ENCODE data around the gene LPIN3. TPM values are rescaled to one million over a fixed set of nuclear protein-coding genes. Genes with fewer than 3 reads are reported as not detected.
A peak's percentile ranks its signal among the peaks of the same experiment; 100 is the strongest.

LPIN3 gene
- polyA plus RNA-seq, 6 donors from 2014 or later, result not detected

GRCh38 chr20:41405436-41405835 is 64.8 kb downstream of the LPIN3 start:
- Mint-ChIP-seq H3K27ac (peak overlapping the region in 1 of 6 donors; percentile 54), H3K27me3 (no peaks in the 10 kb centered on the region), H3K36me3 (peaks cover 19 to 20% of the 10 kb centered on the region in 2 donors), H3K4me1 (peaks cover 0 to 9% (median 6%) of the 10 kb centered on the region in 3 donors), H3K4me3 (no peak overlapping the region), H3K9me3 (no peaks in the 10 kb centered on the region)
- ATAC-seq (ENCODE audit: low read depth in 2 of 2) (no peak), DNase-seq (no peak)

- ATAC-seq (ENCODE audit: low read depth in 2 of 2) (no peak), DNase-seq (no peak)
- Mint-ChIP-seq H3K36me3 (peaks cover 19 to 21% of the 10 kb centered on the region in 2 donors), H3K27ac (peak overlapping the region in 2 of 6 donors; percentile 15 to 82), H3K27me3 (no peaks in the 10 kb centered on the region), H3K4me1 (peaks cover 0 to 9% (median 6%) of the 10 kb centered on the region in 3 donors), H3K4me3 (no peak overlapping the region), H3K9me3 (no peaks in the 10 kb centered on the region)
These were observed 65.7 kb downstream of the LPIN3 start for GRCh38 chr20:41406353-41406752.

- no peak overlapping the region for H3K4me3 Mint-ChIP-seq
- no peaks in the 10 kb centered on the region for H3K27me3 Mint-ChIP-seq
- H3K9me3 Mint-ChIP-seq, result no peaks in the 10 kb centered on the region
- ATAC-seq (ENCODE audit: low read depth in 2 of 2), result no peak
- H3K27ac Mint-ChIP-seq, result peak overlapping the region in 1 of 6 donors; percentile 82
- H3K36me3 Mint-ChIP-seq, result peaks cover 19 to 26% of the 10 kb centered on the region in 2 donors
- H3K4me1 Mint-ChIP-seq, result peaks cover 0 to 9% (median 6%) of the 10 kb centered on the region in 3 donors
- DNase-seq, result no peak
These were observed 66.3 kb downstream of the LPIN3 start for GRCh38 chr20:41406896-41407444.

GRCh38 chr20:41407607-41408006 is 67.0 kb downstream of the LPIN3 start:
- no peaks in the 10 kb centered on the region for H3K27me3 Mint-ChIP-seq
- H3K4me3 Mint-ChIP-seq, result no peak overlapping the region
- peak overlapping the region in 1 of 6 donors; percentile 22 for H3K27ac Mint-ChIP-seq
- peaks cover 0 to 9% (median 6%) of the 10 kb centered on the region in 3 donors for H3K4me1 Mint-ChIP-seq
- ATAC-seq (ENCODE audit: low read depth in 2 of 2), result no peak
- no peaks in the 10 kb centered on the region for H3K9me3 Mint-ChIP-seq
- peaks cover 25 to 32% of the 10 kb centered on the region in 2 donors for H3K36me3 Mint-ChIP-seq
- no peak for DNase-seq

- H3K36me3 Mint-ChIP-seq, result peaks cover 26 to 34% of the 10 kb centered on the region in 2 donors
- DNase-seq, result no peak
These were observed 67.7 kb downstream of the LPIN3 start for GRCh38 chr20:41408156-41408794.

GRCh38 chr20:41408986-41409385 is 68.4 kb downstream of the LPIN3 start:
- no peaks in the 10 kb centered on the region for H3K27me3 Mint-ChIP-seq
- no peaks in the 10 kb centered on the region for H3K9me3 Mint-ChIP-seq
- no peak overlapping the region for H3K4me3 Mint-ChIP-seq
- ATAC-seq (ENCODE audit: low read depth in 2 of 2), result no peak
- no peak overlapping the region for H3K27ac Mint-ChIP-seq
- H3K36me3 Mint-ChIP-seq, result peaks cover 33 to 41% of the 10 kb centered on the region in 2 donors
- no peak for DNase-seq
- H3K4me1 Mint-ChIP-seq, result peaks cover 0 to 9% (median 6%) of the 10 kb centered on the region in 3 donors

More at GRCh38 chr20:41408156-41408794, 67.7 kb downstream of the LPIN3 start:
- H3K4me3 Mint-ChIP-seq, result no peak overlapping the region
- H3K4me1 Mint-ChIP-seq, result peaks cover 0 to 9% (median 6%) of the 10 kb centered on the region in 3 donors
- H3K9me3 Mint-ChIP-seq, result no peaks in the 10 kb centered on the region
- no peak for ATAC-seq (ENCODE audit: low read depth in 2 of 2)
- H3K27ac Mint-ChIP-seq, result no peak overlapping the region
- H3K27me3 Mint-ChIP-seq, result no peaks in the 10 kb centered on the region

Other genes with a start within 250 kb of the LPIN3 start
- 10 to 100 TPM in 2 of 6 donors, 1 to 10 TPM in 4; 1.6 to 18.1 (median 8.0) TPM for gene PLCG1, start 203.3 kb upstream of the LPIN3 start, polyA plus RNA-seq (ENCODE audit: low read depth in 6 of 6)
- gene ZHX3, start 23.1 kb upstream of the LPIN3 start, polyA plus RNA-seq (ENCODE audit: low read depth in 6 of 6), result 10 to 100 TPM in 3 of 6 donors, 1 to 10 TPM in 3; 3.8 to 27.8 (median 11.9) TPM
- not detected for gene EMILIN3, start 26.0 kb downstream of the LPIN3 start, polyA plus RNA-seq (ENCODE audit: low read depth in 6 of 6)

Measured in naive B cell (primary cell).